Osteoblast (primary cell): ENCODE measurements around the gene EMILIN2. TPM values are rescaled to one million over a fixed set of nuclear protein-coding genes. Genes with fewer than 3 reads are reported as not detected.

Source experiments
- DNase-seq: peaks from one replicate; pipeline ENCODE4 v3.0.0; 2011; ENCODE audit warnings: low spot score, mixed read lengths; ENCODE audit not compliant: insufficient read length; ENCODE audit errors: missing footprints
- H2AFZ ChIP-seq: 2 replicates; pipeline ENCODE4 v1.6.0; 2011; ENCODE audit warnings: mild to moderate bottlenecking, low read length
- H3K27ac ChIP-seq: 2 replicates; pipeline ENCODE4 v1.5.1; 2011; ENCODE audit warnings: mild to moderate bottlenecking, low read depth, low read length, moderate library complexity
- H3K27me3 ChIP-seq: 2 replicates; pipeline ENCODE4 v1.6.0; 2012; ENCODE audit warnings: mild to moderate bottlenecking, control low read depth, inconsistent platforms, low read length, moderate library complexity; ENCODE audit not compliant: insufficient read depth
- H3K36me3 ChIP-seq: 2 replicates; pipeline ENCODE4 v1.5.1; 2011; ENCODE audit warnings: mild to moderate bottlenecking, low read length, control low read depth, moderate library complexity; ENCODE audit not compliant: insufficient read depth
- H3K4me1 ChIP-seq: 2 replicates; pipeline ENCODE4 v1.5.1; 2011; ENCODE audit warnings: mild to moderate bottlenecking, low read length, control low read depth, moderate library complexity; ENCODE audit not compliant: insufficient read depth
- H3K4me2 ChIP-seq: 2 replicates; pipeline ENCODE4 v1.6.0; 2011; ENCODE audit warnings: mild to moderate bottlenecking, low read length; ENCODE audit not compliant: insufficient read depth
- H3K4me3 ChIP-seq: fragments of 200-600 bp; sonication (generic); 3 replicates; pipeline ENCODE4 v1.5.1; 2012; ENCODE audit warnings: mild to moderate bottlenecking, low read length, inconsistent platforms; ENCODE audit not compliant: insufficient read depth
- H3K79me2 ChIP-seq: 2 replicates; pipeline ENCODE4 v1.6.0; 2012; ENCODE audit warnings: mild to moderate bottlenecking, low read length, control low read depth, inconsistent platforms; ENCODE audit not compliant: insufficient read depth
- H3K9me3 ChIP-seq: 2 replicates; pipeline ENCODE4 v1.5.1; 2011; ENCODE audit warnings: low read depth, low read length, control low read depth
- H4K20me1 ChIP-seq: 2 replicates; pipeline ENCODE4 v1.6.0; 2012; ENCODE audit warnings: mild to moderate bottlenecking, low read length, control low read depth; ENCODE audit not compliant: insufficient read depth
- total RNA-seq: library from RNA; depleted of rRNA; stranded (reverse); fragments of >200 nt; gene quantifications from 2 replicates; pipeline ENCODE4 v1.2.3, GENCODE V29; 2012
- TF ChIP-seq, protein P1 (sequence below): IDR thresholded peaks from 2 replicates; pipeline ENCODE4 v1.5.1; 2011; ENCODE audit warnings: mild to moderate bottlenecking, low read depth, low read length, moderate library complexity; ENCODE audit errors: extremely low read depth

Gene EMILIN2
- total RNA-seq, 1 donor = 4.3 TPM

DNA sequence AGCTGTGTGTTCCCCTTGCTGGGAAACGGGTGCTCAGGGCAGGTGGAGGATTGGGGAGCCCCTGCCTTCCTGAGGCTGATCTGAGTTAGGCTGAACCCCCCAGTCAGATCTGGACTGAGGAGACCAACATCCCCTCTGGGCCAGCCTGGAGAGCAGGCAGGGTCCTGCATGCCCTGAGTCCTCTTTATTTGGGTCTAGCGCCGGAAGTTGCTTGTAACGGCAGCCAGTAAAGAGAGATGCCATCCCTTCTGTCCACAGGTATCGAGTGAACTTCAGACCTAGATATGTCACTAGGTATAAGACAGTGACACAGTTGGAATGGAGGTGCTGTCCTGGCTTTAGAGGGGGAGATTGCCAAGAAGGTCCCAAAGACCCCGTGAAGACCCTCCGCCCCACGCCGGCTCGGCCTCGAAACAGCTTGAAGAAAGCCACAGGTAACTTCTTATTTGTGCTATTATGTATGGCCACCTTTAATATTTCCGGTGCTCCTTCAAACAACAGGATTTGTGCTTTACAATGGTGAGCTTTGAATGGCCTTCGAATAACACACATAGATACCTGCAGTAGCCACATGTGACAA lies 38.0 kb downstream of the EMILIN2 start:
- H3K36me3 ChIP-seq = no peaks in the 10 kb centered on the region

DNA sequence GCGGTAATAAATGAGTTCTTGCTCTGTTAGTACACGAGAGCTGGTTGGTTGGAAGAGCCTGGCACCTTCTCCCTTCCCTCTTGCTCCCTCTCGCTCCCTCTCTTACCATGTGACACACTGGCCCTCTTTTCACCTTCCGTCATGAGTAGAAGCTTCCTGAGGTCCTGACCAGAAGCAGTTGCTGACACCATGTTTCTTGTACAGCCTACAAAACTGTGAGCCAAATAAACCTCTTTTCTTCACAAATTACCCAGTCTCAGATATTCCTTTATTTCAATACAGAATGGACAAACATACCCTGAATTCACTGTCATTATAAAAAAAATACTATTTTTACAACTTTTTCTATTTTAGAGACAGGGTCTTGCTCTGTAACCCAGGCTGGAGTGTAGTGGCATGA lies 40.7 kb downstream of the EMILIN2 start:
- no peaks in the 10 kb centered on the region for H3K36me3 ChIP-seq
- no peaks in the 10 kb centered on the region for H4K20me1 ChIP-seq
- no peak overlapping the region for H3K4me2 ChIP-seq
- TF ChIP-seq, protein P1, sequence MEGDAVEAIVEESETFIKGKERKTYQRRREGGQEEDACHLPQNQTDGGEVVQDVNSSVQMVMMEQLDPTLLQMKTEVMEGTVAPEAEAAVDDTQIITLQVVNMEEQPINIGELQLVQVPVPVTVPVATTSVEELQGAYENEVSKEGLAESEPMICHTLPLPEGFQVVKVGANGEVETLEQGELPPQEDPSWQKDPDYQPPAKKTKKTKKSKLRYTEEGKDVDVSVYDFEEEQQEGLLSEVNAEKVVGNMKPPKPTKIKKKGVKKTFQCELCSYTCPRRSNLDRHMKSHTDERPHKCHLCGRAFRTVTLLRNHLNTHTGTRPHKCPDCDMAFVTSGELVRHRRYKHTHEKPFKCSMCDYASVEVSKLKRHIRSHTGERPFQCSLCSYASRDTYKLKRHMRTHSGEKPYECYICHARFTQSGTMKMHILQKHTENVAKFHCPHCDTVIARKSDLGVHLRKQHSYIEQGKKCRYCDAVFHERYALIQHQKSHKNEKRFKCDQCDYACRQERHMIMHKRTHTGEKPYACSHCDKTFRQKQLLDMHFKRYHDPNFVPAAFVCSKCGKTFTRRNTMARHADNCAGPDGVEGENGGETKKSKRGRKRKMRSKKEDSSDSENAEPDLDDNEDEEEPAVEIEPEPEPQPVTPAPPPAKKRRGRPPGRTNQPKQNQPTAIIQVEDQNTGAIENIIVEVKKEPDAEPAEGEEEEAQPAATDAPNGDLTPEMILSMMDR = no peak
- H3K4me3 ChIP-seq = no peak overlapping the region
- no peak overlapping the region for H2AFZ ChIP-seq
- DNase-seq = no peak
- H3K27me3 ChIP-seq = peaks cover 13% of the 10 kb centered on the region
- no peaks in the 10 kb centered on the region for H3K79me2 ChIP-seq
- H3K27ac ChIP-seq = no peak overlapping the region
- H3K9me3 ChIP-seq = no peaks in the 10 kb centered on the region
- H3K4me1 ChIP-seq = no peaks in the 10 kb centered on the region

More for the DNA sequence above, 38.0 kb downstream of the EMILIN2 start:
- peaks cover 10% of the 10 kb centered on the region for H3K27me3 ChIP-seq
- peak; percentile 43 for DNase-seq
- no peak overlapping the region for H2AFZ ChIP-seq
- H3K79me2 ChIP-seq = no peaks in the 10 kb centered on the region
- no peaks in the 10 kb centered on the region for H3K9me3 ChIP-seq
- H3K4me3 ChIP-seq = no peak overlapping the region
- H4K20me1 ChIP-seq = no peaks in the 10 kb centered on the region
- H3K4me2 ChIP-seq = no peak overlapping the region
- TF ChIP-seq, protein P1 = no peak
- no peak overlapping the region for H3K27ac ChIP-seq
- peaks cover 3% of the 10 kb centered on the region for H3K4me1 ChIP-seq

DNA sequence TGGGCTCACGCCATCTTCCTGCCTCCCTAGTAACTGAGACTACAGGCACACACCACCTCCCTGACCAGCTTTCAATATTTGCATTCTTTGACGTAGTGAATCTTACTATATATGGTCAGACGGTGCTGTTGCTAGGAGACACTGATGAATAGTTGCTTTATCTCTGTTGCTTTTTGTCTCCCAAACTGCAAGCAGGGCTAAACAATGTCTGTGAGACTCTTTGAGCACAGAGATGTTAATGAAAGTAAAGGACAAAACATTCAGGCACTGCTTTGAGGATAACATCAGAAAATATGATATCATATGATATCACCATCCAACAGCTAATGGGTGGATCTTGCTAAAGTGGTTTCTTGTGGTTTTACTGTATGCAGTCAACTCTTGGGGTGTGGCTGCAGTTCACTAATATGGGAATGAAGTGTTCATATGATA lies 43.0 kb downstream of the EMILIN2 start:
- no peak overlapping the region for H3K4me2 ChIP-seq
- no peaks in the 10 kb centered on the region for H4K20me1 ChIP-seq
- no peaks in the 10 kb centered on the region for H3K79me2 ChIP-seq
- no peak overlapping the region for H3K4me3 ChIP-seq
- peaks cover 13% of the 10 kb centered on the region for H3K27me3 ChIP-seq
- no peaks in the 10 kb centered on the region for H3K36me3 ChIP-seq
- H3K9me3 ChIP-seq = no peaks in the 10 kb centered on the region
- TF ChIP-seq, protein P1 = no peak
- H2AFZ ChIP-seq = no peak overlapping the region
- H3K4me1 ChIP-seq = no peaks in the 10 kb centered on the region
- DNase-seq = peak; percentile 35
- no peak overlapping the region for H3K27ac ChIP-seq

GRCh38 chr18:2890606-2891005 lies 43.8 kb downstream of the EMILIN2 start:
- Histone ChIP-seq H3K4me1 (no peaks in the 10 kb centered on the region), H3K4me2 (no peak overlapping the region), H3K27ac (no peak overlapping the region), H3K27me3 (peaks cover 13% of the 10 kb centered on the region), H3K9me3 (no peaks in the 10 kb centered on the region), H2AFZ (no peak overlapping the region), H3K4me3 (no peak overlapping the region), H3K79me2 (no peaks in the 10 kb centered on the region), H3K36me3 (no peaks in the 10 kb centered on the region), H4K20me1 (no peaks in the 10 kb centered on the region)
- TF ChIP-seq, protein P1 = no peak
- peak; percentile 30 for DNase-seq
